GM12878 (cell line): ENCODE measurements around the gene STX10. TPM values are rescaled to one million over a fixed set of nuclear protein-coding genes. Genes with fewer than 3 reads are reported as not detected.

Experiments
- ATAC-seq: fragments of 200-7000 bp; cut with Tn5 transposase; 3 replicates; pipeline ENCODE4 v1.9.1; 2020; ENCODE audit warnings: mild to moderate bottlenecking, moderate library complexity
- BruUV-seq: library from RNA; stranded (reverse); fragments of 400-500 nt; replicated peaks from 2 replicates; lab custom pipeline; 2021; lab: Mats Ljungman, UMichigan
- CTCF ChIA-PET: fragments of 300-600 bp; sonication (Branson Sonifier 250); formaldehyde crosslinking; extraction: SDS; loops from one replicate; lab custom pipeline; 2021; ENCODE audit warnings: inconsistent platforms; lab: Yijun Ruan, JAX
- POLR2A ChIA-PET: fragments of 350-600 bp; formaldehyde crosslinking; extraction: SDS; loops from one replicate; lab custom pipeline; 2021; ENCODE audit warnings: inconsistent platforms; lab: Charles Lee
- RAD21 ChIA-PET: fragments of 300-600 bp; sonication (Branson Sonifier 250); formaldehyde crosslinking; loops from one replicate; lab custom pipeline; 2023; ENCODE audit warnings: antibody characterized with exemption; ENCODE audit not compliant: unreplicated experiment; lab: Charles Lee
- SMC1A ChIA-PET: fragments of 300-600 bp; sonication (Branson Sonifier 250); formaldehyde crosslinking; loops from one replicate; lab custom pipeline; 2023; ENCODE audit not compliant: unreplicated experiment, uncharacterized antibody; lab: Charles Lee
- DNase-seq: peaks from one replicate; pipeline ENCODE4 v3.0.0-alpha.2; 2011; ENCODE audit warnings: low read depth, low spot score
- FAIRE-seq: peaks from 3 replicates; lab custom pipeline; 2011; peaks lifted over from hg19 to GRCh38; lab: Jason Lieb, UNC
- H2AFZ ChIP-seq: 2 replicates; pipeline ENCODE4 v1.6.0; 2011; ENCODE audit warnings: low read depth, low read length, control low read depth; ENCODE audit not compliant: control insufficient read depth
- H3K27ac ChIP-seq: 2 replicates; pipeline ENCODE4 v1.5.1; 2011; ENCODE audit warnings: control low read depth; ENCODE audit not compliant: control insufficient read depth, insufficient read depth
- H3K27me3 ChIP-seq, 2 experiments: replicated peaks in 1 of 2; 2 replicates each; pipeline versions ENCODE4 v1.6.0 to v1.6.1; 2011; ENCODE audit warnings: low read length in 1 of 2; ENCODE audit not compliant: control insufficient read depth in 2 of 2, insufficient read depth in 2 of 2
- H3K36me3 ChIP-seq, 2 experiments: 2 replicates each; pipeline ENCODE4 v1.5.1; 2011; ENCODE audit warnings: low read length in 1 of 2; ENCODE audit not compliant: control insufficient read depth in 2 of 2, insufficient read depth in 2 of 2
- H3K4me1 ChIP-seq: 2 replicates; pipeline ENCODE4 v1.6.1; 2011; ENCODE audit warnings: mild to moderate bottlenecking, low read length, moderate library complexity, mixed read lengths; ENCODE audit not compliant: control insufficient read depth, insufficient read depth
- H3K4me2 ChIP-seq: 2 replicates; pipeline ENCODE4 v1.6.0; 2011; ENCODE audit warnings: control low read depth; ENCODE audit not compliant: control insufficient read depth, insufficient read depth
- H3K4me3 ChIP-seq: fragments of 200-600 bp; sonication (generic); 2 replicates; pipeline ENCODE4 v1.5.1; 2016
- H3K79me2 ChIP-seq: 2 replicates; pipeline ENCODE4 v1.6.0; 2011; ENCODE audit warnings: low read length; ENCODE audit not compliant: control insufficient read depth, insufficient read depth
- H3K9ac ChIP-seq: 2 replicates; pipeline ENCODE4 v1.8.0; 2011; ENCODE audit warnings: low read length, control low read depth, mixed read lengths; ENCODE audit not compliant: control insufficient read depth, insufficient read depth
- H3K9me3 ChIP-seq: replicated peaks from 3 replicates; pipeline ENCODE4 v1.5.1; 2011; ENCODE audit warnings: mild to moderate bottlenecking, low read length; ENCODE audit not compliant: control insufficient read depth, insufficient read depth
- H4K20me1 ChIP-seq: 2 replicates; pipeline ENCODE4 v1.6.0; 2011; ENCODE audit not compliant: control insufficient read depth, insufficient read depth
- BACH1 ChIP-seq: fragments of 450-650 bp; IDR thresholded peaks from 2 replicates; pipeline ENCODE4 v1.6.1; 2017; ENCODE audit warnings: mild to moderate bottlenecking, borderline replicate concordance
- BHLHE40 ChIP-seq, 2 experiments: fragments of 450-650 bp in 1 of 2; IDR thresholded peaks; 2 replicates each; pipeline ENCODE4 v1.6.1; 2011 to 2017; ENCODE audit warnings: low read depth in 2 of 2, borderline replicate concordance in 1 of 2, improper control_type of control experiment in 1 of 2, low read length in 1 of 2, mild to moderate bottlenecking in 1 of 2
- CHD2 ChIP-seq: IDR thresholded peaks from 2 replicates; pipeline ENCODE4 v1.6.1; 2011; ENCODE audit warnings: low read depth, low read length, improper control_type of control experiment, borderline replicate concordance
- FOXK2 ChIP-seq: fragments of 450-650 bp; IDR thresholded peaks from 2 replicates; pipeline ENCODE4 v1.6.1; 2017; ENCODE audit warnings: mild to moderate bottlenecking, moderate library complexity
- GABPA ChIP-seq: IDR thresholded peaks from 2 replicates; pipeline ENCODE4 v1.6.1; 2014; ENCODE audit warnings: antibody characterized with exemption, low read depth, mild to moderate bottlenecking, inconsistent platforms
- LARP7 ChIP-seq: fragments of 450-650 bp; IDR thresholded peaks from 2 replicates; pipeline ENCODE4 v1.6.1; 2017; ENCODE audit warnings: mild to moderate bottlenecking
- NBN ChIP-seq: fragments of 450-650 bp; IDR thresholded peaks from 2 replicates; pipeline ENCODE4 v1.6.1; 2016
- NR2F1 ChIP-seq: fragments of 450-650 bp; conservative IDR thresholded peaks from 2 replicates; pipeline ENCODE4 v1.6.1; 2017; ENCODE audit warnings: mild to moderate bottlenecking
- POLR2AphosphoS5 ChIP-seq: IDR thresholded peaks from 2 replicates; pipeline ENCODE4 v1.6.1; 2011; ENCODE audit warnings: mild to moderate bottlenecking, low read length, inconsistent platforms
- RAD21 ChIP-seq: IDR thresholded peaks from 2 replicates; pipeline ENCODE4 v1.6.1; 2011; ENCODE audit warnings: mild to moderate bottlenecking, low read depth, low read length, moderate library complexity; ENCODE audit not compliant: insufficient read depth
- RUNX3 ChIP-seq: IDR thresholded peaks from 2 replicates; pipeline ENCODE4 v1.6.1; 2012; ENCODE audit warnings: low read length, inconsistent platforms
- STAT1 ChIP-seq: fragments of 450-650 bp; conservative IDR thresholded peaks from 2 replicates; pipeline ENCODE4 v1.6.1; 2014; ENCODE audit warnings: antibody characterized with exemption, mild to moderate bottlenecking
- SUZ12 ChIP-seq: fragments of 200-600 bp; sonication (generic); IDR thresholded peaks from one replicate; pipeline ENCODE4 v1.6.1; 2018; ENCODE audit warnings: antibody characterized with exemption, mild to moderate bottlenecking; ENCODE audit not compliant: unreplicated experiment
- TARDBP ChIP-seq: IDR thresholded peaks from 2 replicates; pipeline ENCODE4 v1.6.1; 2016; ENCODE audit warnings: borderline replicate concordance
- TCF12 ChIP-seq: IDR thresholded peaks from 2 replicates; pipeline ENCODE4 v1.6.1; 2011; ENCODE audit warnings: low read depth, mild to moderate bottlenecking, low read length
- ZSCAN29 ChIP-seq: fragments of 450-650 bp; IDR thresholded peaks from 2 replicates; pipeline ENCODE4 v1.6.1; 2017; ENCODE audit warnings: mild to moderate bottlenecking, moderate library complexity
- ZZZ3 ChIP-seq: IDR thresholded peaks from 2 replicates; pipeline ENCODE4 v1.6.1; 2011; ENCODE audit warnings: low read depth; ENCODE audit not compliant: control insufficient read depth, insufficient read length
- WGBS: methylation state at CpG from one replicate; pipeline ENCODE4 v1.1.6; 2016; ENCODE audit warnings: low lambda C conversion rate; ENCODE audit not compliant: insufficient replicate concordance, insufficient coverage; ENCODE audit errors: missing lambda C conversion rate; 5-methylcytosine and 5-hydroxymethylcytosine counted together
- in situ Hi-C: fragments of 300-500 bp; cut with MboI; formaldehyde crosslinking; loops from 9 replicates; pipeline ENCODE4 v1.14.3; 2018; ENCODE audit warnings: mixed read lengths
- intact Hi-C: fragments of 100-400 bp; cut with micrococcal nuclease; formaldehyde crosslinking; loops from one replicate; pipeline ENCODE4 v1.14.2; 2022; ENCODE audit not compliant: unreplicated experiment
- polyA plus RNA-seq, 11 experiments: library from polyadenylated mRNA; depleted of rRNA in 4 of 11; unstranded in 6 of 11; stranded (reverse) in 5 of 11; fragments of >200 nt; fragmentation: Nextera tagmentation in 4 of 11; fragmentation: Illumina TruSeq in 1 of 11; extraction: Ambion mirVana in 4 of 11; extraction: Trizol in 1 of 11; gene quantifications; 1 replicate in 1 of 11; 2 replicates in 10 of 11; pipeline versions ENCODE4 v1.2.1 to v1.2.3, GENCODE V29; 2011 to 2016; ENCODE audit warnings: inconsistent platforms in 2 of 11, missing spikeins in 2 of 11, low read depth in 1 of 11
- total RNA-seq, 4 experiments: library from RNA; depleted of rRNA in 3 of 4; stranded (reverse); fragments of >200 nt in 3 of 4; fragmentation: Illumina TruSeq in 1 of 4; extraction: Trizol in 1 of 4; gene quantifications; 2 replicates each; pipeline versions ENCODE4 v1.2.1 to v1.2.3, GENCODE V29; 2013 to 2021
- TF ChIP-seq, protein P1 (sequence below): fragments of 450-650 bp; IDR thresholded peaks from 2 replicates; pipeline ENCODE4 v1.6.1; 2017; ENCODE audit warnings: mild to moderate bottlenecking
- TF ChIP-seq, protein P2 (sequence below): fragments of 450-650 bp; conservative IDR thresholded peaks from 2 replicates; pipeline ENCODE4 v1.6.1; 2017; ENCODE audit warnings: mild to moderate bottlenecking, moderate library complexity

STX10 gene
- total and polyA plus RNA-seq, 10 of the 15 experiments (the other 5 are each of a cell fraction or from before 2014, with no cell fraction given) = 0.56 to 76.1 (median 47.6) TPM

DNA sequence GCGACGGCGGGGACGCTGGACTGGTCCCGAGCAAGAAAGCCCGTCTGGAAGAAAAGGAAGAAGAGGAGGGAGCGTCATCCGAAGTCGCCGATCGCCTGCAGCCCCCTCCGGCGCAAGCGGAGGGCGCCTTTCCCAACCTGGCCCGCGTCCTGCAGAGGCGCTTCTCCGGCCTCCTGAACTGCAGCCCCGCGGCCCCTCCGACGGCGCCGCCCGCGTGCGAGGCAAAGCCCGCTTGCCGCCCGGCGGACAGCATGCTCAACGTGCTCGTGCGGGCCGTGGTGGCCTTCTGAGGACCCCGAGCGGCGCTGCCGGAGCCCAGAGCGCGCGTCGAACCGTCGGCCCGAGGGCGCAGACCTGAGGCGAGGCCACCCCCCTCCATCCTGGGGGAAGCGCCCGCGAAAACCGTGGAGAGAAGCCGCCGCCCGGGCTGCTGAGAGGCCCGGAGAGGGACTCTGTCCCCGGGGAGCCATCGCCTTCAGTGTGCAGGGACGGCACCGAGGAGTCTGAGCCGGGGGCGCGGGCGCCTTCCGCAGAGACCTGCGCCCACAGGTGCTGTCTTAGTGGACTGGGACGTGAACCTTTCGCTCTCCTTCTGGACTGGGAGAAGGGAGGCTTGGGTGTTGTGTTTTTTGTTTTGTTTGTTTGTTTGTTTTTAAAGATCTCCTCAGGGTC is 3.5 kb upstream of the STX10 start:
- H3K79me2 ChIP-seq = peaks cover 47% of the 10 kb centered on the region
- TF ChIP-seq ZSCAN29 = no peak
- no peak for TF ChIP-seq FOXK2
- TF ChIP-seq CHD2 = no peak
- TF ChIP-seq NBN = no peak
- TF ChIP-seq BHLHE40 (IDR thresholded peaks at IDR 0.05; ENCODE audit: borderline replicate concordance in 1 of 2, low read depth in 2 of 2, low read length in 1 of 2) = peak in 1 of 2 experiments; percentile 28; a peak in 1 of 4 replicates
- no peak for TF ChIP-seq TARDBP
- TF ChIP-seq RUNX3 = no peak
- TF ChIP-seq, protein P1, sequence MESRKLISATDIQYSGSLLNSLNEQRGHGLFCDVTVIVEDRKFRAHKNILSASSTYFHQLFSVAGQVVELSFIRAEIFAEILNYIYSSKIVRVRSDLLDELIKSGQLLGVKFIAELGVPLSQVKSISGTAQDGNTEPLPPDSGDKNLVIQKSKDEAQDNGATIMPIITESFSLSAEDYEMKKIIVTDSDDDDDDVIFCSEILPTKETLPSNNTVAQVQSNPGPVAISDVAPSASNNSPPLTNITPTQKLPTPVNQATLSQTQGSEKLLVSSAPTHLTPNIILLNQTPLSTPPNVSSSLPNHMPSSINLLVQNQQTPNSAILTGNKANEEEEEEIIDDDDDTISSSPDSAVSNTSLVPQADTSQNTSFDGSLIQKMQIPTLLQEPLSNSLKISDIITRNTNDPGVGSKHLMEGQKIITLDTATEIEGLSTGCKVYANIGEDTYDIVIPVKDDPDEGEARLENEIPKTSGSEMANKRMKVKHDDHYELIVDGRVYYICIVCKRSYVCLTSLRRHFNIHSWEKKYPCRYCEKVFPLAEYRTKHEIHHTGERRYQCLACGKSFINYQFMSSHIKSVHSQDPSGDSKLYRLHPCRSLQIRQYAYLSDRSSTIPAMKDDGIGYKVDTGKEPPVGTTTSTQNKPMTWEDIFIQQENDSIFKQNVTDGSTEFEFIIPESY = no peak
- TF ChIP-seq POLR2AphosphoS5 = no peak
- TF ChIP-seq SUZ12 = no peak
- no peak for TF ChIP-seq RAD21
- no peak for TF ChIP-seq STAT1
- TF ChIP-seq, protein P2, sequence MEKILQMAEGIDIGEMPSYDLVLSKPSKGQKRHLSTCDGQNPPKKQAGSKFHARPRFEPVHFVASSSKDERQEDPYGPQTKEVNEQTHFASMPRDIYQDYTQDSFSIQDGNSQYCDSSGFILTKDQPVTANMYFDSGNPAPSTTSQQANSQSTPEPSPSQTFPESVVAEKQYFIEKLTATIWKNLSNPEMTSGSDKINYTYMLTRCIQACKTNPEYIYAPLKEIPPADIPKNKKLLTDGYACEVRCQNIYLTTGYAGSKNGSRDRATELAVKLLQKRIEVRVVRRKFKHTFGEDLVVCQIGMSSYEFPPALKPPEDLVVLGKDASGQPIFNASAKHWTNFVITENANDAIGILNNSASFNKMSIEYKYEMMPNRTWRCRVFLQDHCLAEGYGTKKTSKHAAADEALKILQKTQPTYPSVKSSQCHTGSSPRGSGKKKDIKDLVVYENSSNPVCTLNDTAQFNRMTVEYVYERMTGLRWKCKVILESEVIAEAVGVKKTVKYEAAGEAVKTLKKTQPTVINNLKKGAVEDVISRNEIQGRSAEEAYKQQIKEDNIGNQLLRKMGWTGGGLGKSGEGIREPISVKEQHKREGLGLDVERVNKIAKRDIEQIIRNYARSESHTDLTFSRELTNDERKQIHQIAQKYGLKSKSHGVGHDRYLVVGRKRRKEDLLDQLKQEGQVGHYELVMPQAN = peak; percentile 36; the same call in 1 of the 2 replicates
- 0 out of 2 replicates have a peak, but pooled peaks have one; percentile 5 for TF ChIP-seq NR2F1
- TF ChIP-seq BACH1 = peak; percentile 44; the same call in 1 of the 2 replicates
- TF ChIP-seq LARP7 = peak; percentile 76
- TF ChIP-seq TCF12 = 0 out of 2 replicates have a peak, but pooled peaks have one; percentile 2
- no peak for TF ChIP-seq ZZZ3
- TF ChIP-seq GABPA = no peak

More for the DNA sequence above, 3.5 kb upstream of the STX10 start:
- H3K27ac ChIP-seq = peak overlapping the region; percentile 95
- peaks cover 27% of the 10 kb centered on the region for H3K4me1 ChIP-seq
- H3K4me3 ChIP-seq = peak overlapping the region; percentile 99
- H3K9me3 ChIP-seq = no peaks in the 10 kb centered on the region
- SMC1A ChIA-PET = interaction anchor here (3.0 kb wide), 1 partner anchor 11 kb away, joined by 8 read pairs; no protein-coding TSS in a partner anchor
- H4K20me1 ChIP-seq = no peaks in the 10 kb centered on the region
- BruUV-seq = TSS peak; percentile 45
- DNase-seq (no peak), ATAC-seq (no peak), FAIRE-seq (no peak)
- POLR2A ChIA-PET = interaction anchor here (1.0 to 3.3 kb wide), 8 partner anchors 9 to 708 kb away, joined by 3 to 41 read pairs (median 14); partner anchors contain the start of gene NACC1
- CTCF ChIA-PET = interaction anchor here (1.1 to 2.1 kb wide), 4 partner anchors 14 to 36 kb away, joined by 3 to 10 read pairs (median 6); partner anchors contain the start of gene NACC1
- H3K9ac ChIP-seq = peak overlapping the region; percentile 90
- no peaks in the 10 kb centered on the region; a peak in 2 of 4 replicates for H3K36me3 ChIP-seq
- WGBS = under 1% methylated on average over 57 of the region's 69 CpGs
- no peaks in the 10 kb centered on the region for H3K27me3 ChIP-seq
- peak overlapping the region; percentile 91 for H3K4me2 ChIP-seq
- RAD21 ChIA-PET = interaction anchor here (0.6 to 3.0 kb wide), 6 partner anchors 10 to 51 kb away, joined by 3 to 22 read pairs (median 10); no protein-coding TSS in a partner anchor
- H2AFZ ChIP-seq = no peak overlapping the region
- intact Hi-C loops (loop anchor here (1.0 to 10.0 kb wide), 5 partner anchors 51 to 851 kb away; partner anchors contain the start of genes LYL1 and RFX1), in situ Hi-C loops (loop anchor here (10.0 to 25.0 kb wide), 3 partner anchors 691 to 1566 kb away; partner anchors contain the start of genes ACP5 and ZNF627)
